Activated naive CD4-positive, alpha-beta T cell treated with anti-CD3 and anti-CD28 coated beads for 36 hours (primary cell): Measurements from ENCODE around the gene SCRN2. TPM values are rescaled to one million over a fixed set of nuclear protein-coding genes. Genes with fewer than 3 reads are reported as not detected.

Experiments used
- CTCF ChIA-PET: fragments of 350-600 bp; sonication (Branson Sonifier 250); formaldehyde crosslinking; loops from one replicate; lab custom pipeline; 2021; ENCODE audit warnings: antibody characterized with exemption; lab: Charles Lee
- DNase-seq: peaks from one replicate; pipeline ENCODE4 v3.0.0-alpha.2; 2020
- H3K27ac Mint-ChIP-seq: one replicate; pipeline ENCODE4 v1.8.0; 2021; ENCODE audit warnings: mild to moderate bottlenecking, mixed read lengths
- H3K27me3 Mint-ChIP-seq: one replicate; pipeline ENCODE4 v1.8.0; 2021; ENCODE audit warnings: low read depth, mixed read lengths
- H3K36me3 Mint-ChIP-seq: one replicate; pipeline ENCODE4 v1.8.0; 2021; ENCODE audit warnings: low read depth, mixed read lengths
- H3K4me1 Mint-ChIP-seq: one replicate; pipeline ENCODE4 v1.8.0; 2021; ENCODE audit warnings: low read depth, mixed read lengths
- H3K4me3 Mint-ChIP-seq: one replicate; pipeline ENCODE4 v1.8.0; 2021; ENCODE audit warnings: mild to moderate bottlenecking, moderate library complexity, mixed read lengths
- H3K9me3 Mint-ChIP-seq: one replicate; pipeline ENCODE4 v1.8.0; 2021; ENCODE audit warnings: mixed read lengths
- intact Hi-C: fragments of 100-400 bp; cut with micrococcal nuclease; formaldehyde crosslinking; loops from one replicate; pipeline ENCODE4 v1.15.1; 2023
- total RNA-seq, 2 experiments: library from RNA; stranded (reverse); gene quantifications; one replicate each; pipeline ENCODE4 v1.2.3, GENCODE V29; 2021

The SCRN2 gene
- 10 to 100 TPM; 15.1 to 16.3 TPM for total RNA-seq

DNA sequence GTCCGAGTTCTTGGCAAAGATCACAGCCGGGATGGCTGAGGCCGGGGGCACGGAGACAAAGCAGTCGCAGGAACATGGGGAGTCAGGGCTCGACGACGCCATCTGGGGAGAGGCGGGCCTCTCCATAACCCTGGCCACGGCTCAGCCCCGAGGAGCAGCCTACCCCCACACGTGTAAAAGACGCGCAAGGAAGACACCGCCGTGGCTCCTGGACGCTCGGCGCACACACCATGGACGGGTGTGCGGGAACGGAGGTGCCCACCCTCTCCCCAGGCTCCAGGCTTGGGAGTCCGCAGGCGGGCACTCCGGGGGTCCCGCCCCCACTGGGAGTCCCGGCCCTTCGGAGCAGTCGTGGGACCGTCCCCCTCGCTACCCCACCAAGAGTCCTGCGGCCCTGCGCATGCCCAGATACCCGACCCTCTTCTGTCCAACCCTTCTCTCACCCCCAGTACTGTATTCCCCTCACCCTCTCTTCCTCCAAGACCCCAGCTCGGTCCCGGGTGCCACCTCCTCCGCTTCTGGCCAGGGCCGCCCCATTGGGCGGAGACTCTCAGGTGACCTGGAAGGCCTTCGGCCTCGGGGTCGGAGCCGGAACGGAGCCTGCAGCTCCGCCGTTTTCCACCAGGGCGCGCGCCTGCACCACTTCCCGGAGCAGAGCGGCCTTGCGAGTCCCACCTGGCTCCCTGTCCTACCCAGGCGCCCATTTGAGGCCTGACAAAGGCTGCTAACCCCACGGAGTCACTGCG lies at the start of gene SCRN2:
SCRN2 (minus strand) TSS at position 532 of the 746 bp plus-strand sequence; CDS start at position 102, 430 bp downstream.
- Mint-ChIP-seq H3K4me3 (peak within 1 kb of the TSS; percentile 100), H3K27me3 (peaks cover 12% of the 10 kb centered on the region), H3K9me3 (no peaks in the 10 kb centered on the region), H3K36me3 (peaks cover 1% of the 10 kb centered on the region), H3K4me1 (peaks cover 35% of the 10 kb centered on the region), H3K27ac (peak within 1 kb of the TSS; percentile 85)
- peak; percentile 93 for DNase-seq
- intact Hi-C loops = loop anchor here (2.0 to 10.0 kb wide), 2 partner anchors 178 to 264 kb away; partner anchors contain the start of genes CBX1 and SNX11
- CTCF ChIA-PET = interaction anchor here (0.6 to 14.9 kb wide), 20 partner anchors 9 to 1504 kb away, joined by 3 to 460 read pairs (median 4); partner anchors contain the start of genes CDK5RAP3, LRRC46, MRPL10 and SP2

DNA sequence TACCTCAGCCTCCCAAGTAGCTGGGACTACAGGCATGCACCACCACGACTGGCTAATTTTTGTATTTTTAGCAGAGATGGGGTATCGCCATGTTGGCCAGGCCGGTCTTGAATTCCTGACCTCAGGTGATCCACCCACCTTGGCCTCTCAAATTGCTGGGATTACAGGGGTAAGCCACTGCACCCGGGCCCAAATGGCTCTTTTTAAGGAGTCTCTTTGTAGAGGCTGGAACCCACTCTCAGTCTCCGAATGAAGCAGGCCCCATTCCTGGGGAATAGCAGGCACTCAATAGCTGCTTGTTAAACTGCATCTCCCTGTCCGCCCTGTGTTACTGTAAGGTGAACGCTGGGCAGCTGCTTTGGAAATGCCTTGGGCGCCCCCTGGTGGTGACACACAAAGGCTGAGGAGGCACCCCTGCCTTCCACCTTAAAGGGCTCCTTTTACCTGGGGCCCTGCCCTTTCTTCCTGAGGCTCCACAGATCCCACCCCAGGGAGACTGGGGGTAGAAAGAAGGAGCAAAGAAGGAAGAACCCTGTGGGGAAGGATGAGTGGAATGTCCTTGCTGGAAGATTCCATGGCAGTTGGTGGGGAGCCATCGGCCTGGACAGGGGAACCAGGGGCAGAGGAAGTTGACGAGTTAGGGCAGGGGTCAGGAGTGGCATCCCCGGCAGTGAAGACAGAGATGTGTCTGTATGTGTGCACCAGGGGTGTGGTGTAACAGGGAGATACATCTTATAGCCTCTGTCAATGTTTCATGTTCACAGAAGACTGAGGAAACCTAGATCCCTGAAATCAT lies 48.9 kb upstream of the SCRN2 start:
- intact Hi-C loops = loop anchor here (1.0 kb wide), 2 partner anchors 43 to 47 kb away; no protein-coding TSS in a partner anchor

DNA sequence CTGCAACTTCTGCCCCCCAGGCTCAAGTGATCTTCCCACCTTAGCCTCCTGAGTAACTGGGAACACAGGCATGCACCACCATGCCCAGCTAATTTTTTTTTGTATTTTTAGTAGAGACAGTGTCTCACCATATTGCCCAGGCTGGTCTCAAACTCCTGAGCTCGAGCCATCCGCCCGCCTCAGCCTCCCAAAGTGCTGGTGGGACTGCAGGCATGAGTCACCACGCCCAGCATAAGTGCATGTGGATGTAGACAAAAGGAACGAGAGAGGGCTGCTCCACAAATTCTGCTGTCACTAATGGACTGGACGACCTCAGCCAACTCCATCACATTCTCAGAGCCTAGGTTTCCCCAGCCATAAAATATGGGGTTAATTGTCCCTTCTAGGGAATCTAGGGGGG lies 47.2 kb upstream of the SCRN2 start:
- Mint-ChIP-seq H3K4me1 (peaks cover 28% of the 10 kb centered on the region), H3K27me3 (no peaks in the 10 kb centered on the region), H3K4me3 (no peak overlapping the region), H3K27ac (no peak overlapping the region), H3K36me3 (no peaks in the 10 kb centered on the region), H3K9me3 (no peaks in the 10 kb centered on the region)
- intact Hi-C loops = no loop called here
- CTCF ChIA-PET = interaction anchor here (2.0 to 15.6 kb wide), 3 partner anchors 42 to 83 kb away, joined by 4 to 460 read pairs (median 16); partner anchors contain the start of genes CDK5RAP3, SCRN2 and SP6
- DNase-seq = no peak

More for the DNA sequence above, 48.9 kb upstream of the SCRN2 start:
- Mint-ChIP-seq H3K9me3 (no peaks in the 10 kb centered on the region), H3K27me3 (no peaks in the 10 kb centered on the region), H3K4me3 (no peak overlapping the region), H3K36me3 (no peaks in the 10 kb centered on the region), H3K4me1 (peaks cover 24% of the 10 kb centered on the region), H3K27ac (no peak overlapping the region)
- peak; percentile 97 for DNase-seq
- CTCF ChIA-PET = interaction anchor here (0.6 to 15.6 kb wide), 22 partner anchors 9 to 87 kb away, joined by 3 to 460 read pairs (median 4); partner anchors contain the start of genes CDK5RAP3, OSBPL7, SCRN2 and SP6

DNA sequence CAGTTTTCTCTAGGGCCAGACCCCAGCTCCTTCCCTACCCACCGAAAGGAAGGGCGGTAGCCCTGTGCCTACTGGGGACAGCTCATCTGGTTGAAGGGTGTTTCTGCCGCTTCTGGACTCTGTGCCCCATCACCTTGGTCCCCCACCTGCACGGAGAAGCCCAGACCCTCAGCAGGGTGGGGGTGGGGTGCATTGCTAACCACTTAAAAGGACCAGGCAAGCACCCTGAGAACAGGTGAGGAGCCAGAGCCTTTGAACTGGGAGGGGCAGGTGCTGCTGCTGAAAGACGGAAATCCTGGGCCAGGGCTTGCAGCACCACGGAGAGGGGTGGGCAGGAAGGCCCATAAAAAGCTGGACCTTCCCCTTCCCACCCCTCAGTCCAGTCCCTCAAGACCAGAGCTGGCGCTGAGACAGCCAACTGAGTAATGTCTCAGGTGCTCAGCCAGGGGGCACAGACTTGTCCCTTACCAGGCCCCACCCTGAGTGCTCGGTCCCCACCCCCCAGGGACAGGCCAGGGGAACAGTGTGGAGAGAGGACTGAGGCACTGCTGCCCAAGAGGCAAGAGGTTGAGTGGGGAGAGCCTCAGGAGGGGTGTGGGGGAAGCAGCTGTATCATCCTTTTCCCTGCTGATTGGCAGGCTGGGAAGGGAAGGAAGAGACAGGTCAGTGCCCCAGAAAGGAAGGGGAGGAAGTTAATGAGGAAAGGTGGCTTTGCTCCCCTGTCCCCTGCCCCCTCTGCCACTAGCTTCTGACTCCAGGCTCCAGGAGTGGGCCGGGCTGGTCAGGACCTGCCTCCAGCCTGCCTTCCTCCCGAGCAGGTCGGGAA lies 44.0 kb upstream of the SCRN2 start:
- Mint-ChIP-seq H3K27me3 (no peaks in the 10 kb centered on the region), H3K4me1 (peaks cover 34% of the 10 kb centered on the region), H3K4me3 (no peak overlapping the region), H3K36me3 (no peaks in the 10 kb centered on the region), H3K9me3 (no peaks in the 10 kb centered on the region), H3K27ac (no peak overlapping the region)
- DNase-seq = no peak
- intact Hi-C loops = no loop called here
- CTCF ChIA-PET = interaction anchor here (1.1 to 15.6 kb wide), 8 partner anchors 10 to 65 kb away, joined by 3 to 460 read pairs (median 6); partner anchors contain the start of genes SCRN2, SP2 and SP6

DNA sequence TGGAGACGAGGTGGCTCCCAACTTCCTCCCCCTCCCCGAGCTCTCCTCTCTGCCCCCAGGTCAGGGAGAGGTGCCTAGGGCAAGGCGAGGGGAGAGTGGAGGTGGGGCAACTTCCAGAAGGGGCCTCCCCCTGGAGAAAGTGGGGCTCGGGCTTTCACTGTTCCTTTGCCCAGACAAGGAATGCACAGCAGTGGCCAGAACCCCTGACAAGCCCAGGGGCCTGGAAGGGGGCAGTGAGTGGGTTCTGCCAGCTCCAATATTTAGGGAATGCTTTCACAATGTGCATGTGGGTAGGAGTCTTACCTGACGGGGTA lies 43.3 kb upstream of the SCRN2 start:
- H3K36me3 Mint-ChIP-seq = no peaks in the 10 kb centered on the region
- no peak overlapping the region for H3K4me3 Mint-ChIP-seq
- no peak overlapping the region for H3K27ac Mint-ChIP-seq
- H3K4me1 Mint-ChIP-seq = peaks cover 34% of the 10 kb centered on the region
- intact Hi-C loops = no loop called here
- DNase-seq = no peak
- CTCF ChIA-PET = interaction anchor here (1.2 to 15.6 kb wide), 6 partner anchors 14 to 66 kb away, joined by 3 to 460 read pairs (median 8); partner anchors contain the start of genes SCRN2 and SP6
- no peaks in the 10 kb centered on the region for H3K27me3 Mint-ChIP-seq
- no peaks in the 10 kb centered on the region for H3K9me3 Mint-ChIP-seq

DNA sequence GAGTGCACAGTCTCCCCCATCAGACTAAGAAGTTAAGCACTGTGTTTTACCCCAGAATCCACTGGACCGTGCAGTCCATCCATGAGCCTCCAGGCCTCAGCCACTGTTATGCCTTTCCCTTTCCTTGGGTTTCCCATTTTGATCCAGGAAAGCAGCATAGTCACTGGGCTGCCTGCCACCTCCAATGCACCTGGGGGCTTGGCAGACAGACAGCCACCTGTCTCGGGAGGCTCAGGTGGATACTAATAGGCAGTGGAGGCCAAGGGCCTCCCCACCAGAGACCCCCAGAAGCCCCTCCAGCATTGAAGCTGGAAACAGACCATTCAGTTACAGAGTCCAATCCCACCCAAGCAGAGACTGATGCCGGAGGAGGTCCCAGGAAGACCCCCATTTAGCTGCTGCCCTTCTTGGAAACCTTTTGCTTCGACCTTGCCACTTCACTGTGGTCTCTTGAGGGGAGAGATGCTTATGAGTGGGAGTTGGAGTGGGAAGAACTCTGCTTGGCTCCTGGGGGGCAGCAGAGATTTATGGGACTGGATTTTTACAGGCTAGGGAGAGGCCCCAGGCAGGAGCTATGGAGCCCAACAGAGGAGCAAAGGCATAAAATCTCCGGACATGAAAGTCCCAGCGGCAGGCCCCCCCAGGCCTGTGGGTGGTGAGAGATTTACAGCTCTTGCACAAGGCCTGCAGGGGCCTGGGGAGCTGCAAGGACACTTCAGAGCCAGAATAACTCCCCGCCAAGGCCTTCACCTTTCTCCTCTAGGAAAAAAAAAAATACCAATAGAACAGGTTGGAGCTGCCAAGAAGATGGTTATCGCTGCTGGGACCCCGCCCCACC lies 42.7 kb upstream of the SCRN2 start:
- DNase-seq = no peak
- H3K27me3 Mint-ChIP-seq = peaks cover 3% of the 10 kb centered on the region
- H3K9me3 Mint-ChIP-seq = no peaks in the 10 kb centered on the region
- no peak overlapping the region for H3K27ac Mint-ChIP-seq
- CTCF ChIA-PET = interaction anchor here (1.8 to 15.6 kb wide), 3 partner anchors 19 to 37 kb away, joined by 5 to 460 read pairs (median 11); partner anchors contain the start of genes SCRN2 and SP6
- H3K4me1 Mint-ChIP-seq = peaks cover 38% of the 10 kb centered on the region
- no peak overlapping the region for H3K4me3 Mint-ChIP-seq
- intact Hi-C loops = no loop called here
- H3K36me3 Mint-ChIP-seq = no peaks in the 10 kb centered on the region

DNA sequence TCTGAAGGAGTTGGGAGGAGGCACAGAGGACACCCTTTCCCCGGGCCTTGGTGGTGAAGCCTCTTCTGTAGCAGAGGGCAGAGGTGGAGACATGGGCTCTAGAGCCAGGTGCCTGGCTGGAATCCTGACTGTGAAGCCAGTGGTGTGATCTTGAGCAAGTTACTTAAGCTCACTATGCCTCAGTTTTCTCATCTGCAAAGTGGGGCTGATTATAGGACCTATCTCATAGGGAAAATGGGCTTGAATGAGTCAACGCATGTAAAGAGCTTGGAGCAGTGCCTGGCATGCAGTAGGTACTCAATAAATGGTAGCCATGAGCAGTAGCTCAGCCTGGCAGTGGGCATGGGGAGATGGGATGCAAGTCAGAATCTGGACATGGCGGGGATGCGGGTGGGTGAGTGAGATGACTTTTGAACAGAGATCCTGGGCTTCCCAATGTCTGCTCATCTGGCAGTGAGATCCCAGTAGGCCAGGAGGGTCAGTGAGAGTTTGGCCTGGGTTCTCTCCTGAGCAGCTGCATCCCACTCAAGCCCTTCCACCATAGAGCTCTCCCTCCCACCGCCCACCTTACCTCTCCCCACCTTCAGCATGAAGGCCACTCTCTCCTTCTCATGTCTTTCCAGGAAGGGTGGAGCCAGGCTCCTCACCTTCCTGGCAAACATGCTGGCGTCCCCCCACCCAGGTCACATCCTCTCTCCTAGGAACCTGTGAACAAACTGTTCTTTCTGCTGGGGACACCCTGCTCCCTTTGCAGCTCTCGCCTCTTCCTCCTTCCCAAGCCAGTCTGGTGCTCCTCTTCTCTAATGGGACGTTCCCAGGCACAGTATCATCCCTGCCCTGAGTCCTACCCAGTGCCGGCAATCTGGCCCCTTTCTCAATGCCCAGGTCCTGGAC lies 41.9 kb upstream of the SCRN2 start:
- no peak for DNase-seq
- no peaks in the 10 kb centered on the region for H3K36me3 Mint-ChIP-seq
- CTCF ChIA-PET = interaction anchor here (0.8 to 15.6 kb wide), 2 partner anchors 10 to 36 kb away, joined by 3 to 460 read pairs; partner anchors contain the start of genes SCRN2 and SP6
- H3K4me1 Mint-ChIP-seq = peaks cover 39% of the 10 kb centered on the region
- H3K27ac Mint-ChIP-seq = no peak overlapping the region
- H3K9me3 Mint-ChIP-seq = no peaks in the 10 kb centered on the region
- peaks cover 5% of the 10 kb centered on the region for H3K27me3 Mint-ChIP-seq
- no peak overlapping the region for H3K4me3 Mint-ChIP-seq
- intact Hi-C loops = no loop called here

DNA sequence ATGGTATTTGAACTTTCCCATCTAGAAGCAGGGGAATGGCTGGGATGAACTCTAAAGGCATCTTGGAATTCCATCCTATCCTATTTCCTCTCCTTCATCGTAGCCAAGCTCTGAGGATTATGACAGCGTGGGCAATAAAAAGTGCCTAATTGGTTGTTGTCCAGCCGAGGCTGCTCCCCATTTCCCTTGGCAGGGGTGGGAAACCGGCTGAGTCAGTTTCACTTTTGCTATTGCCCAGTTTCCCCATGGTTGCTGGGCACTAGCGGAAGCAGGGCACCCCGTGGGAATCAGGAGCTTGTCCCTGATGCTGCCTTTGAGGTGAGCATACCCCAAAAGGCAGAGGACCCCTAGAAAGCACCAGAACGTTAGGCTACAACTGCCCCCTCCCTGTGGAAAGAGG lies 41.2 kb upstream of the SCRN2 start:
- DNase-seq = no peak
- CTCF ChIA-PET = interaction anchor here (15.6 kb wide), 1 partner anchor 36 kb away, joined by 460 read pairs; the partner anchor contains the start of genes SCRN2 and SP6
- Mint-ChIP-seq H3K4me1 (peaks cover 39% of the 10 kb centered on the region), H3K4me3 (no peak overlapping the region), H3K36me3 (no peaks in the 10 kb centered on the region), H3K27me3 (peaks cover 5% of the 10 kb centered on the region), H3K27ac (no peak overlapping the region), H3K9me3 (no peaks in the 10 kb centered on the region)
- intact Hi-C loops = no loop called here

DNA sequence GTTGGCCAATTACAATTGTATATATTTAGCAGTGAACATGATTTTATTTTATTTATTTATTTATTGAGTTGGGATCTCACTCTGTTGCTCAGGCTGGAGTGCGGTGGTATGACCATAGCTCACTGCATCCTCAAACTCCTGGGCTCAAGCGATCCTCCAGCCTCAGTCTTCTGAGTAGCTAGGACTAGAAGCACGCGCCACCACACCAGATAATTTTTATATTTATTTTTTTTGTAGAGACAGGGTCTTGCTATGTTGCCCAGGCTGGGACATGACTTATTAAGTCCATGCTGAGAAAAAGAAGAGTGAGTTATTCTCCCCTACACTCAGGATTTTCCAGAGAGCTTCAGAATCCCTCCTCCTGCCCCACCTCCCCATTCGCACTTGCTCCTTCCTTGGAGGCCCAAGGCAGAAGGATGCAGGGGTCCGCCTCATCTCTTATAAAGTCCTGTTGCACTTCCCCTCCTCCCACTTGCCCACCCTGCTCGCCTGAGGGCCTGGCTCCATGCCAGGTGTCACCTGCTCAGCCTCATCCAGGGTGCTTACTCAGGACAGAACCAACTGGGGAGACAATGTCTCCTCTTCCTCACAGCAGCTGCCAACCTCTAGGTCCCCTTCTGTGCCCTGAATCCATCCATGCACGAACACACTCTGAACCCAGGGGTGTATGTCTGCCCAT lies 38.8 kb upstream of the SCRN2 start:
- H3K27me3 Mint-ChIP-seq = peaks cover 11% of the 10 kb centered on the region
- intact Hi-C loops = no loop called here
- peaks cover 26% of the 10 kb centered on the region for H3K4me1 Mint-ChIP-seq
- no peaks in the 10 kb centered on the region for H3K36me3 Mint-ChIP-seq
- H3K27ac Mint-ChIP-seq = no peak overlapping the region
- CTCF ChIA-PET = interaction anchor here (0.7 to 1.6 kb wide), 4 partner anchors 11 to 38 kb away, joined by 3 to 12 read pairs (median 4); partner anchors contain the start of gene SCRN2
- H3K4me3 Mint-ChIP-seq = no peak overlapping the region
- no peaks in the 10 kb centered on the region for H3K9me3 Mint-ChIP-seq
- no peak for DNase-seq
